Umbilical cord (tissue), 2 donors: Measurements from ENCODE around the gene B3GNT7. TPM values are rescaled to one million over a fixed set of nuclear protein-coding genes. Genes with fewer than 3 reads are reported as not detected.

Source experiments
- DNase-seq: peaks from one replicate; pipeline ENCODE4 v3.0.0-alpha.2; 2015; ENCODE audit warnings: low spot score
- total RNA-seq: library from RNA; depleted of rRNA; stranded (reverse); fragments of >200 nt; gene quantifications from one replicate; pipeline ENCODE4 v1.2.3, GENCODE V29; 2014; ENCODE audit warnings: low replicate concordance; ENCODE audit not compliant: insufficient read depth

The B3GNT7 gene
- total RNA-seq, 1 donor from 2014 or later: 3.9 TPM

DNA sequence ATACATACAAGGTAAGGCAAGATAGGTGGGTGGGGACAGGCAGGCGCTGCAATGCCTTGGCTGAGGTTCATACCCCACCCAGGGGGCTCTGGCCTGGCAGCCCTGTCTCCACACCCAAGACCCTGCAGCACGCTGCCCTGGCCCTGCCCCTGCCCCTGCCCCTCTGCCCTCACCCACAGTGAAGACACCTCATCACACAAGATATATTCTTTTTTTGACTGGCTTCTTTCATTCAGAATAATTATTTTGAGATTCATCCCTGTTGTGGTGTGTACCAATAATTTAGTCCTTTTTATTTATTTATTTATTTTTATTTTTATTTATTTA is 11.4 kb upstream of the B3GNT7 start:
- no peak for DNase-seq

DNA sequence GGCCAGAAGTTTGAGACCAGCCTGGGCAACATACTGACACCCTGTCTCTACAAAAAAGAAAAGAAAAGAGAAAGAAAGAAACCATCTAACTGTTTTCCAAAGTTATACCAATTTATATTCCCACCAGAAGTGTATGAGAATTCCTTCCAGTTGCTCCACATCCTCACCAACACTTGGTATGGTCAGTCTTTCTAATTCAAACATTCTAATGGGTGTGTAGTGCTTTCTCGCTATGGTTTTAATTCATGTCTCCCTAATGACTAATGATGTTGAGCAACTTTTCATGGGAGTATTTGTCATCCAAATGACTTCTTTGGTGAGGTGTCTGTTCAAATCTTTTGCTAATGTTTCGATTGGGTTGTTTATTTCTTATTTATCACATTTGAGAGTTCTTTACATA is 10.5 kb upstream of the B3GNT7 start:
- no peak for DNase-seq

DNA sequence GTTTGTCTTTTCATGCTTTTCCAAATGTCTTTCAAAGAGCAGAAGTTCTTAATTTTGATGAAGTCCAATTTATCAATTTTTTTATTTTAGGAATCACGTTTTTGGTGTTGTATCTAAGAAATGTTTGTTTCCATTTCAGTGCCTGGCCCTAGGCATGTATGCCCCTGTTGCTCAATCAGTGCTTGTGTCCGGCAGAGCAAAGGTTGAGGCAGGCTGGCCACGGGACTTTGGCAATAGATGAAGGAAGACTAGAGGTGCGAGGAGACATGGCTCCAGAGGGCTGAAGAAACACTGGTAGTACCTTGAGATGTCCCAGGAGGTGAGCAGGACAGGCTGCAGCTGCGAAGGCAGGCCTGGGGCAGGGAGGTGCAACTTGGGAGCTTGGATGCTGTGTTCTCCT is 10.1 kb upstream of the B3GNT7 start:
- DNase-seq: no peak

DNA sequence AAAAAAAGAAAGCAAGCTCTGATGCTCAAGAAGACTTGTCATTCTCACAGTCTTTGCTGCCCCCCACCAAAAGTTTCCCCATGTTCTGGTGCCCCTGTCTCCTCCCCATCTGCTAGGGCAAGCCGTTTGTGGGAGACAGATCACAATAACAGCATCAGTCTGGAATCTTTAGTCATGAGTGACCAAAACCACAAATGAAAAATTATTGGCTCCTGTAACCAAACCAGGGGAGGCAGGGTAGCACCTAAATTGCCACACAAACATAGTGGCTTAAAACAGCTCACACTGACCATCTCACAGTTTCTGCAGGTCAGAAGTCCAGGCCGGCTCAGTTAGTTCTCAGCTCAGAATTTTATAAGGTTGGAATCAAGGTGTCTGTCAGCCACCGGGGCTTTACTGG is 9.1 kb upstream of the B3GNT7 start:
- no peak for DNase-seq

DNA sequence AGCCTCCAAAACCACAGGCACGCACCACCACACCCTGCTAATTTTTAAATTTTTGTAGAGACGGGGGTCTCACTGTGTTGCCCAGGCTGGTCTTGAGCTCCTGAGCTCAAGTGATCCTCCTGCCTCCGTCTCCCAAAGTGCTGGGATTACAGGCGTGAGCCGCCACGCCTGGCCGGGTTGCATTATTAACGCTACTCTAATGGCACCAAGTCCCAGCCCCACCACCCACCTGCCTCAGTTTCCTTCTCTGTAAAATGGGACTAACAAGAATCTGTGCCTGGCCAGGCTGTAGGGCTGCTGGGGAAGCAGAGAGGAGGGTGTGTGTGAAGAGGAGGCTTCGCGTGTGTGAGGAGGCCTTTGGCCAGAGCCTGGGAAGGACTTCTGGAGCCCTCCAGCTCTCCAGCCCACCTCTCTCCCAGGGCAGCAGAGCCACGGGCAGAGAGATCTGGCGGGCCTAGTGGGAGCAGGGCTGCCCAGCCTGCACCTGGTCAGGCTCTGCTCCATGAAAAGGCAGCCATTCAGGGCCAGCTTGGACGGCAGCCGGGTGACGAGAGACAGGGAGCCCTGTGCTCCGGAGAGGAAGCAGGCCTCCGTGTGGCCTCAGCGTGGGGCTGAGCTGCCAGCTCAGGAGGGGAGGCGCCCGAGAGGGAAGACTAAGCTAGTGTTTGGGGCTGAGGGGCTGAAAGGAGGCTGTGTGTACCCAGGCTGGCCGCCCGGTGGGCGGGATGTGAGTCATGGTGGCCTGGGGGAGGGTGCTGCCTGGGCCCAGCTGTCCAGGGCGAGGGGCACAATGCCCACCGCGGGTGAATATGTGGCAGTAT is 7.4 kb upstream of the B3GNT7 start:
- DNase-seq: peak; percentile 80

DNA sequence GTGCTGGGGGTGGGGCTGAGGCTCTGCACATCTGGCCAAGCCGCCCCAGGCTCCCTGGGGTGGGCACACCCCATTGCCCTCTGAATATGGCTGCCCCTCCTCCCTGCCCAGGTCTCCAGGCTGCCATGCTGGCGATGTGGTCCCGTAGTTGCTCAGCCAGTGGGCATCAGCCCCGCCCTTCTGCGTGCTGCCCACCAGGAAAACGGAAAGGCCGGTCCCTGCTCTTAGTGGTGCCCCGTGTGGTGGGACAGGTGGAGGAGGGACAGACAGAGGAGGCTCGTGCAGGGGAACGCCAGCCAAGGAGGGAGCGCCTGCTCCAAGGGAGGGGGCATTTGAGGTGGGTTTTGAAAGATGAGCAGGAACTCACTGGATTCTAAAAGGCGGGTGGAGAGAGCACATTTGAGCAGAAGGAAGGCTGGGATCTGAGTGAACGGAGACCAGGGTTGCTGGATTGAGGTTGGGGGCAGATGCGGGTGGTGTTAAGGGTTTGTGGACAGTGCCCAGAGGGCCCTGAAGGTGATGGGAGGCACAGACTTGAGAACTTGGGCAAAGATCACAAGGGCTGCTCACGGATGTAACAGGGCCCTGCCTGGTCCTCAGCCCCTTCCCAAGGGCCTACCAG is 6.7 kb upstream of the B3GNT7 start:
- no peak for DNase-seq

DNA sequence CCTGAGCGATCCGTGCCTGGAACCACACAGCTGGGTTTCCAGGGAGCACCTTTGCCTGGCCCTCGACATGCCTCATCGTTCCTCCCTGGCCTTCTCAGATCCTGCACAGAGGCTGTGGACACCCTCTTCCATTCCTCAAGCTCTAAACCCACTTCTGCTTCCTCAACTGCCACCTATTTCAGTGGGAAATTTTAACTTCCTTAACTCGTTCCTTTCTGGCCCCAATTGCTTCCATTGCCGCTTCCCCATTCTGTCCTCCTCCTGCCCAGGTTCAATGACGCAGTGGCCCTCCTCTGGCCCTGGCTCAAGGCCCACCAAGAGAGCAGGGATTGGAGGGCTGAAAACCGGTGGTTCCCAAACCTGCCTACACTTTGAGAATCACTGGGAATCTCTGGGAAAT is 4.8 kb upstream of the B3GNT7 start:
- DNase-seq: no peak

DNA sequence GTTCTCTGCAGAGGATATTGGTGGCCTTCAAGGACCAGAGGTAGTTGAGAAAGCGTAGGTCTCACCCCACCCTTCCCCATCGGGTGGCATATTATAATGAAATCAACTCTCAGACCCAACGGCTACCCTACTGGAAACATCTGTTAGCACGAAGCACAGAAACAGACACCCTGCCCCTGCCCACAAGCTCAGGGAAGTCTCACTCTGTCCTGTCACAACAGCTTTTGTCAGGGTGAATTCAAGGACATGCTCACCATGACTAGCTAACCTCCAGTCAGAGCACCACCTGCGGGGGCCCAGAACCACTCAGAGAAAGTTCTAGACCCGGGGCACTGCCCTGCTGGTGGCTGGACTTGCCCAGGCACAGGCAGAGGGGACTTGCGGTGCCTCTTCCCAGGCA is 3.5 kb upstream of the B3GNT7 start:
- no peak for DNase-seq

DNA sequence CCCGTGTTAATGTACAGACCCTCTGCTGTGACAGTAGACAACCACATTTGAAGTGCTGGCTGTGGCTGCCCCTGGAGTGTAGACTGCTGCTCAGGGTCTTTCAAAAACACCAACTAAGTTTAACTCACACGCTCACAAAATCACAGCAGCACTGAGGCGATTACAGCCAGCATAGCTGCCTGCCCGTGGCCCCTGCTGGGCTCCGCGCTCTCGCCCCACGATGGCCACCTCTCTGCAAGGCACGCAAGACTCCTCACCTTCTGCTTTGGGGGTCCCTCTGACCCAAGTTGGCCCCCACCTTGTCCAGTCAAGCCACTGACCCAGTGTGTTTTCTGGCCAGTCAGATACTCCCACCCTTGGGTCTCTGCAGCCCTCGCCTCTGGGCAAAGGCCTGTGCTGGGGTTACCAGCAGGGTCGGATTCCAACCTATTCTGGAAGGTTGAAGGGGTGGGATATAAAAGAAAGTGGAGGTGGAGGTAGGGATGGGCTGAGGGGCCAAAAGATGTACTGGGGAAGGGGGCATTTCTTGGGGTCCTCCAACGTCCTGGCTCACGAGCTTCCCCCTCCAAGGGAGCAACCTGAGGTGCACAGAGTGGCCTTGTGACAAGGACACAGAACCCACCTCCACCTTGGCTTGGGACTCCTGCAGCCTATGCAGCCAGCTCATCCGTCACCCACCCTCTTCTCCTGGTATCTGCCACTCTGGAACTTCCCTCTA is 2.9 kb upstream of the B3GNT7 start:
- DNase-seq: no peak

DNA sequence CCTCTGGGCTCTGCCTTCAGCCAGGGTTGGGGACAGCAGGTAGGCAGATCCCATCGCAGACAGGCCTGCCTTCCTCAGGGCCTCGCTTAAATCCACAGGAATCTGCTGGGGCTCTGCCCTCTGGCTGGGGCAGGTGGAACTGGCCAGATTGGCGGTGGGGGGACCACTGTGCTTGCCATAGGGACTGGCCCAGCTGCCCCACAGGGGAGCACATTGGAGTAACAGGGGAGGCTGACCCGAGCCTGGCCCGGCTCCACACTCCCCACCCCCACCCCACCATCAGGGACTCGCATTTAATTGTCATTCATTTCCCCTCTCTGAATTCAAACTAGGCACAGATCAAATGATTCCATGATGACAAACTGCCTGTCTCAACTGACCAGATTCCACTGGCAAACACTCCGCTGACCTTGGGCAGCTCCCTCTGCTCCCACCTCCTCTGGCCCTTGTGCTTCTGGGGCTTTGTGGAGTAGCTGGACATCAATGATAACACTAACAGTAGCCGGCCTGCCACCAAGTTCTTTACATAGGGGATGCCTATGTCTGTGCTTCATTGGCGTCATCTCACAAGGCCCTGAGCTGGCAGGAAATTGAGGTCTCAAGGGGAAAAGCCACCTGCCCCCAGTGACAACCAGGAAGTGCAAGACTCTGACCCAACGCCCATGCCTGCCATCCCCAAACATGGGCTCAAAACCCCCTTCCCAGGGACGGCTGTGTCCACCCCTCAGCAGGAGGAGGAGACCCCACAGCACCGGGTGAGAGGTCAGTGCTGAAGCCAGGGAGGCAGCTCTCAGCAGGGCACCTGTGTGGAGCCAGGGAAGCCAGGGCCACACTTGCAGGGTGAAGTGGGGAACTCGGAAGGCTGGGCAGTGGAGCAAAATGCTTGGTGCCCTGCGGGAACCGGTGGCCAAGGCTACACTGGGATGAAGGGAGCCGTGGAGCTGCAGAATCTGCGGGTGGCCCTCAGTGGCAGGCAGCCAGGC is 2.1 kb upstream of the B3GNT7 start:
- DNase-seq: no peak

DNA sequence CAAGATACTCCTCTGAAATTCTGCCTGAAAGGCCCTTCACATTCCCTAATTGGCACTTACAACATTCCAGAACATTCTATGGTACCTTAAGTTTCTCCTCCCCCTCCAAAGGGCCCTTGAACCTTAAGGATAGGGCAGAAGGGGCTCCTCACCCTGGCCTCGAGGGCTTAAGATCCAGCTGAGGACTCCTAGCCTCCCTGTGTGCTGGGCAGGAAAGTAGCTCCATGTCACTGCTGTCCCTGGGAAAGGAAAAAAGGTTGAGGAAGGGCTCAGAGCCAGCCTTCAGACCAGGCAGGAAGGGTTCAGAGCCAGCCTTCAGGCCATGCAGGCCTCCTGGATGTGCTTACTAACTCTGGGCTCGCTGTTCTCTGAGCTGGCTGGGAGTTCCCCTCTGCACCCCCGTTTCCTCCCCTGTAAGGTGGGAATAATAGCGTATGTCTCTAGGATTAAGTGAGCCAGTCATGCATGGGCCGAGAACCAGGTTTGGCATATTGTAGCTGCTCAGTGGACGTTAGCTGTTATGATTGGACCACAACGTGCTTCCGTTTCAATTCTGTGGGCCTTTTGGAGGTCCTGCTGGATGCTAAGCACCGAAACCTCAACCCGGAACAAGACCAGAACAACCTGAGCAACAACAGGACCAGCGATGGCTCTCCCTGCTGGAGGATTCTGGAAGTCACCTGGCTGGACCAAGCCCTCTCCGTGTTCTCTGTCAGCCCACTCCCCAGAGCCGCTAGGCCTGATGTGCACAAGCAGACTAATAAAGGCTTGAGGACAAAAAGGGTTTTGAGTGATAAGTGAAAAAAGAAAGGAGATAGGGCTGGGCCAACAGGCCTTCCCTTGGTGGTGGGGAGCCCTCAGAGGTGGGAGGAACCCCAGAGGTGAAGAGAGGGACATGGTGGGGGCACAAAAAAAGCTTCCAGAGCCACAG is 1.0 kb upstream of the B3GNT7 start:
- DNase-seq: no peak

DNA sequence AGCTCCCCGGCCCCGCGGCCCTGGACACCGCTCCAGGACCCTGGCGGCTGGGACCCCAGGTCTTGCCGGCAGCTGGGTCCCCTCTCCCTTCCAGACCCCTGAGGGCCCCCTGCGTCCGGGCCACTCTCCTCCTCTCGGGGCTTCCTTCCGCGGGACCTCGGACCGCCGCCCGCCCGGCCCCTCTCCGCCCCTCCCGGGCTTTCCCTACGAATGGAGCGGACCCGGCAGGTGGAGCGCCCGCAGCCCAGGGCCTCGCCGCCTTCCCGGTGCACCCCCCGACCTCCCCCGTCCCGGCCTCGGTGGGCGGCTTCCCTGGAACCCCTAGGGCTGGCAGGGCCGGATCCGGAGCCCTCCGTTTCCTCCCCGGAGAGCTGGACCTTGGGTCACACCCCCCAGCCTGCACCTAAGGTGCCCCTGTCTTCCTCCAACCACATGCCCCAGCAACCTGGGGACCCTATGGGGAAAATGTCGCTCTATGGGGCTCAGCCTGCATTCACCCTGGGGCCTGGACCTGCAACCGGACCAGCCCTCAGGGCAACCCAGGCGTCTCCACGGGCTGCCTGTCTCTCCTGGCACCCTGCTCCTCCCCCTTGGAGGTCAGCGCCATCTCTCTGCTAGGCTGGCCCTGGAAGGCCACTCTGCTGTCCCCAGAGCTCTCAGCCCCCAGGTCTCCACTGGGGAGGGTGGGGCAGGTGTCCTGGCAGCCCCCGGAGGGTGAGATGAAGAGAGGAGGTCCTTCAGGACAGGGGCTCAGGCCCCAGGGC is 730 bp downstream of the B3GNT7 start:
- no peak for DNase-seq

DNA sequence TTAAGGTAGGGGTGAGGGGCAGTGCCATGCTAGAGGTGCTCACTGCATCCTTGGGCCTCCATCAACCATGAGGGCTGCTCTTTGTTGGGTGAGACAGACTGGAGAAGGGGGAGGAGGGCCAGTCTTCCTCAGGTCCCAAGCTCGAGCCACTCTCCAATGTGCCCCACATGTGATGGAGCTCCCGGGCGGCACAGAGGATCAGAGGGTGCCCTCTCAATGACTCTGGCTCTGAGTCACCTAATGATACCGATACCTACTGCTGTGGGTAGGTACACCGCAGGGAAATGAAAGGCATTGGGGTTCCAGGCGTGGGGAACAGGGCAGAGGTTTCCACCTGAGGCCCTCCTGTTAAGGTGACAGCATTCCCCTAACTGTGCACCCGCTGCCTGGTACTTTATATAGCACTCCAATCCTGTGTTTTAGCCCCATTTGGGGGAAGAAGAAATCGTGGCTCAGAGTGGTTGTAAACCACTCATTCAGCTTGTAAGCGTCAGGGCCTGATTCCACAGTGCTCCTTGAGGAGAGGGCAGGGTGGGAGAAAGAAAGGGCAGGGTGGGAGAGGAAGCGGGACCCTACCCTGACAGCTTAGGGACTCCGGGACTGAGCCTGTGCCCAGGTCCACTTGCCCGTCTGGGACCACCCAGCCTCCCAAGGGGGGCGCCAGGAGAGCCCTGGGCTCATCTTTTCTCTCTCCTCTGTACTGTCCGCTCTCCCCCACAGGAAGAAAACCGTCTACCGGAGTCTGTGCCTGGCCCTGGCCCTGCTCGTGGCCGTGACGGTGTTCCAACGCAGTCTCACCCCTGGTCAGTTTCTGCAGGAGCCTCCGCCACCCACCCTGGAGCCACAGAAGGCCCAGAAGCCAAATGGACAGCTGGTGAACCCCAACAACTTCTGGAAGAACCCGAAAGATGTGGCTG is 1.8 kb downstream of the B3GNT7 start:
- DNase-seq: no peak

DNA sequence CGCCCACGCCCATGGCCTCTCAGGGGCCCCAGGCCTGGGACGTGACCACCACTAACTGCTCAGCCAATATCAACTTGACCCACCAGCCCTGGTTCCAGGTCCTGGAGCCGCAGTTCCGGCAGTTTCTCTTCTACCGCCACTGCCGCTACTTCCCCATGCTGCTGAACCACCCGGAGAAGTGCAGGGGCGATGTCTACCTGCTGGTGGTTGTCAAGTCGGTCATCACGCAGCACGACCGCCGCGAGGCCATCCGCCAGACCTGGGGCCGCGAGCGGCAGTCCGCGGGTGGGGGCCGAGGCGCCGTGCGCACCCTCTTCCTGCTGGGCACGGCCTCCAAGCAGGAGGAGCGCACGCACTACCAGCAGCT is 2.4 kb downstream of the B3GNT7 start:
- DNase-seq: no peak

DNA sequence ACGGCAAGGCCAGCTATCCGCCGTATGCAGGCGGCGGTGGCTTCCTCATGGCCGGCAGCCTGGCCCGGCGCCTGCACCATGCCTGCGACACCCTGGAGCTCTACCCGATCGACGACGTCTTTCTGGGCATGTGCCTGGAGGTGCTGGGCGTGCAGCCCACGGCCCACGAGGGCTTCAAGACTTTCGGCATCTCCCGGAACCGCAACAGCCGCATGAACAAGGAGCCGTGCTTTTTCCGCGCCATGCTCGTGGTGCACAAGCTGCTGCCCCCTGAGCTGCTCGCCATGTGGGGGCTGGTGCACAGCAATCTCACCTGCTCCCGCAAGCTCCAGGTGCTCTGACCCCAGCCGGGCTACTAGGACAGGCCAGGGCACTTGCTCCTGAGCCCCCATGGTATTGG is 3.1 kb downstream of the B3GNT7 start:
- DNase-seq: no peak

DNA sequence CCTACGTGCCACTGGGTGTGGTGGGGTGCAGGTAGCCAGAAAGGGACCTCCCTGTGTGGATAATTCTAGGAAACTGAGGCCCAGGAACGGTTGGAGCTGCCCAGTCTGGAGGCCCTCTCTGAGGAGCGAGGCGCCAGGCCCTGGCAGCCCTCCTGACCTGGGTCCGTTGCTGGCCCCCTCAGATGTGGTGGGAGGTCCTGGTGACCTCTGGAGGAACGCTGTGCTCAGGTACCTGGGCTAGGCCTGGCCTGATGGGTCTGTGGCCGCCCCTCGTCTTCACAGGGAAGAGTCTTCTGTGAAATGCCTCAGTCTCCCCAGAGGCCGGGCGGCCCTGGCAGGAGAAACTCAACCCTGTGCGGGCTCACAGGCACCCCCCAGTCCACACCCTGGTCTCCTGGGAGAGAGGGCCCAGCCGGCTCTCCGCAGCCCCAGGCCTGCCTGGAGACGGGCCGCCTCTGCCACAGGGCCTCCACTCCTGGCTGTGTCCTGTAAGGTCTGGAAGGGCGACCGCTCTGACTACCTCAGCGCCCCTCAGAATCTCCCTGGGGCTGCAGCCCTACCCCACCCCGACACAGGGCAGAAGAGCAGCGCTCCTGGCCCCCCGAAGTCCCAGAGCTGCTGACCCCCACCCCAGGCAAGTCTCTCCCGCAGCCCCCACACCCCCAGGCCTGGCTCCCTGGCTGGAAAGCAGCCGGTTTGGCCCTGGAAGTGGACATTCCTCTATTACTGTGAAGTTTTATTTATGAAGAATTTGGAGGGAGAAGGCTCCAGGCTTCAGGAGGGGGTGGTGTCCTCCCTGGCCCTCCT is 3.7 kb downstream of the B3GNT7 start:
- no peak for DNase-seq

DNA sequence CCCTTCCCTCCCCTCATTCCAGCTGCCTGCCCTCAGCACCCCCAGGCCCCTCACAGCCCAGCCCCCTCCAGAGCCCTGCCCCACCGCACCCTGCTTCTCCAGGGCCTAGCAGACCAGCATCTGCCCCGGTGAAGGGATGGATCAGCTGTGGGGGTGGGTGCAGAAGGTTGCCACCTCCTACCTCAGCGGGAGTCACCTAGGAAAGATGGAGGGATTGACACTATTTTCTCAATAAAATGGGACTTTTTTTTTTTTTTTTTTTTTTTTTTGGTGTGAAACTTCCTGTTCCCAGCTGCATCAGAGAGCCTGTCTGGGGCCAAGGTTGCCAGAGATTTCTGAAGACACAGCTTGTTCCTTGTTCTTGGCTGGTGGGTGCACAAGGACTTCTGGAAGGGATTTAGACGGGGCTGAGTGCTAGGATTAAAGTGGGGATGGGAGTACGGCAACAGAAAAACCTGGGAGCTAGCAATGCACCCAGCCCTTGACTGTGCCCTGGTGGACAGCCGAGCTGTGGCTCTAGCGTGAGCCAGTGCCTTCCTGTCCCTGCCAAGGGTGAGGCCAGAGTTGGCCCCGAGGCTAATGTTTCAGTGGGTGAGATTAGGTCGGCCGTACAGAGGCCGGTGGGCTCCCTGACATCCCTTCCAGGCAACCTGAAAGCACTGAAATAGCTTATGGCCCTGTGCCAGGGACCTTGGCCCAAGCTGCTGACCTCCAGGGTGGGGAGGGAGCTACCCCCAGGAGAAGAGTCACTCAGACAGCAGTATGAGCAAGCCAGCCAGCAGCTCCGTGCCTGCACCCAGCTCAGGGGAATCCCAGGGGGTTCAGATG is 4.6 kb downstream of the B3GNT7 start:
- DNase-seq: peak; percentile 62
